ENCODE data around the gene PLEKHM2.

DNA sequence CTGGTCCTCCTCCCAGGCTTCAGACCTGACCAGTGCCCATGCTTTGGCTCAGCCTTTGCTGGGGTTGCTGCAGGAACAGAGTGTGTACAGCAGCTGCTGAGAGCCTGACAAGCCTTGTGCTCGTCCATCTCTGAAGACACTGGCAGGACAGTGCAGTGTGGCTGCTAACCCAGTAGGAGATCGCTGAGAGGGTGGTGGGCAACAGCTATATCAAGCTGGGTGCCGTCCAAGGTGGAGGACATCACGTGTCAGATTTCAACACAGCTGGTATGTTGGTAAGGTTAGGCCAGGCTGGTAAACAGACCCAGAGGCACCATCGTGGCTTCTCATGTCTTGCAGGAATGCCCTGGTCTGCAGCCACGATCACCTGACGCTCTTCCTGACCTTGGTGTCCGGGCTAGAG is 34.1 kb downstream of the PLEKHM2 start:
- TF ChIP-seq YY1 (IDR thresholded peaks at IDR 0.05; ENCODE audit: insufficient read depth, insufficient read length) (no peak), ZNF274 (IDR thresholded peaks at IDR 0.05; ENCODE audit: low read depth, low read length) (no peak)
